Medulla oblongata (tissue), 1 donor: Measurements from ENCODE around the gene CATSPER1.
A peak's percentile ranks its signal among the peaks of the same experiment; 100 is the strongest.

Experiments used
- DNase-seq: peaks from one replicate; pipeline ENCODE4 v3.0.0-alpha.2; 2015; ENCODE audit errors: extremely low spot score

Gene CATSPER1

DNA sequence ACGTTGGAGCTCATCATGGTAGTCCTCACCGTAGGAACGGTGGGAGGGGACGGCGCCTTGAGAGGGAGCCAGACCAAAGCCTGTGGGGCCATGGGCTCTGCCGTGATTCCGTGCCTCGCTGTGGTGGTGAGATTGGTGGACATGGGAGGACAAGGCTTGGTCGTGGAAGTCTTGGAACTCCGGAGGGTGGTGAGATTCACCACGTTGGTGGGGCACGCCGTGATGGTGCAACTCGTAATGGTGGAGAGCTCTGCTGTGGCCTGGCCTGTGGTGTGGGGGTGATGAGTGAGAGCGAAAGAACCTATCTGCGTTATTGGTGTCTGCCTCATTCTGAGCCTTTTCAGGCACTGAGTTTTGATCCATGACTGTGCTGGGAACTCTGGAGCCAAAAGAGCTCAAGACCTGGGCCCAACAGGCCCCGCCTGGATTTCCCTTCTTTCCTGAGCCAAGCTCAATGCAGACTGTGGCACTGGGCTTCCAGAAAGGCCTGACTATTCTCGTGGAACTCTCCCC, at the start of gene CATSPER1:
CATSPER1 (minus strand) TSS at position 463 of the 513 bp plus-strand sequence; CDS start at position 363, 100 bp downstream.
- no peak for DNase-seq

DNA sequence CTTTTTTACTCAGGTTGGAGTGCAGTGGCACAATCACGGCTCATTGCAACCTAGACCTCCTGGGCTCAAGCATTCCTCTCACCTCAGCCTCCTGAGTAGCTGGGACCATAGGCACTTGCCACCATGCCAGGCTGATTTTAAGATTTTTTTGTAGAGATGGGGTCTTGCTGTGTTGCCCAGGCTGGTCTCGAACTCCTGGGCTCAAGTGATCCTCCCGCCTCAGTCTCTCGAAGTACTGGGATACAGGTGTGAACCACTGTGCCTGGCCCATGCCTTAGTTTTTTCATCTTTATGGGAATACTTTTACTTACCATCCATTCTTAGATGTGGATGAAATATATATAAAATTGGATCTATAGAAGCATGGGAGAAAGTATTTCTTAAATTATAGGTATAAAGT, 49.0 kb upstream of the CATSPER1 start:
- no peak for DNase-seq

- no peak for DNase-seq
Observed at GRCh38 chr11:66073669-66074068, 47.4 kb upstream of the CATSPER1 start.

DNA sequence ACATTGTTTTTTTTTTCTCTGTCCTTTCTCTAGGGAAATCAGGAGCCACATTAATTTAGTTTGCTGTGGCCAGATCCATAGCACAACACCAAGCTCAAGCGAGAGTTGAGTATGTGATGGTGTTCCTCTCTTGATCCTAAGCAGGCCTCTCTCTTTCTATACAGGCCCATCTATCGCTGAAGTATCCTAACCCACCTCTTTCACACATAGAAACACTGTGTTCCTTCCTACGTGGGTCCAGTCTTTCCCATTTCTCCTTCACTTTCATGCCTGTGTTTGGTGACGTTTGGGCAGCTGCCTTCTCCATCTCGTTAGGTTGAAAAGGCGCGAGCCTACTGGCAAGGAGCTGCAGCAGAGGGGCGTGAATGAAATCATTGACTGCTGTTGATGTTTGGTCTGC, 46.2 kb upstream of the CATSPER1 start:
- DNase-seq: no peak

GRCh38 chr11:66072081-66072480, 45.8 kb upstream of the CATSPER1 start:
- no peak for DNase-seq

DNA sequence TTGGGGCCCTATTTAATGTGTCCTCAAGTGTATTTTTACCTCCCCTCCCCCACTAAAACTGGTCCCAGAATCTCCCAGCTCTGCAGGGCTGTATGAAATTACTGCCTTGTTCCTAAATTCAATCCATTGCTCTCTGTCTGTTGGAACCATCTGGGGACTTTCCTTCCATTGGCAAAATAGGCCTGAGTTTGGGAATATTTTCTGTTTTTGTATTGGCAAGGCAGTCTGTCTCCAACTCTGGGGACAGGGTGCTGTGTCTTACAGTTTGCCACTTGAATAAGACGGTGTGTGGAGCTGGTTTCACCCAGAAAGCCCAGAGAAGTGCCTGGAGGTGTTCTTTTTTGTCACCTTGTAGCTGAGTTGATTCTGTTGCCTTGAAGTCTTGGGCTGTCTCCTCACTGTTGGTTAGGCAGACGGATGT, 45.1 kb upstream of the CATSPER1 start:
- DNase-seq: peak; percentile 33

- no peak for DNase-seq
Observed at GRCh38 chr11:66070604-66071380, 44.5 kb upstream of the CATSPER1 start.

- DNase-seq: peak; percentile 64
Observed at GRCh38 chr11:66069715-66070603, 43.7 kb upstream of the CATSPER1 start, which contains the start of gene PACS1. TSS of gene PACS1 (plus strand) at chr11:66070272. CDS start at chr11:66070487, 215 bp downstream.

DNA sequence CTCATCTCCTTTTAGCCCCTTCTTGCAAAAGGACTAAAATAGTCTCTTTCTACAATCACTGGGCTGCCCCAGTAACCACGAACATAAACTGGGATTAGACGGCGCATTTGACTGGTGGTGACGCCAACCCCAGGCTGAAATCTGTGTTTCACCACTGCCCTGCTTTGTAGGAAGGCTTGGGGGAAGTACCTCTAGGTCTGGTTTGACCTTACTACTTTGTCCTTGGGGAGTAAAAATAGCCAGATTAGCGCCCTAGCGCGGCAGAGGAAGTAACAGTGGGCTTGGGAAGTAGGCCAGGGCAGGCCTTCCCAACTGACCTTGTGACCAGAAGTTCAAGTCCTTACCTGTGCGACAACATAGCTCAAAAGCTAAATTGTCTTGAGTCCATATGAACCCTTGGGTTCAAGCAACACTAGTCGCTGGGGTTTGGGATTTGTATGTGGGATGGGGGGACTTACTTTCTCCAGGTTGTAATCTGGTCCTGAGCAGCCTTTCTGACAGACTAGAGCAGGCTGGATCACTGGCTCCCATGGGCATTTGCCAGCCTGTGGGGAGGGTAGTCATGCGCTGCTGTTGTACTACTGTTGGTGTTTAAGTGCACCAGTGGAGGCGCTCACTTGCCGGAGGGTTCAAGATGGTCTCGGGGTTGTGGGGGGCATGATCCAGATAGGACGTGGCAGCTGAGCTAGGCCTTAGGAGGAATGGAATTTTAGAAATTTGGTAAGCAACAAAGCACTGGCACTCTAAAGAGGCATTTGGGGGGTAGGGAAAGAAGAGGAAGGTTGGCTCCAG, 42.8 kb upstream of the CATSPER1 start:
- DNase-seq: peak; percentile 79

DNA sequence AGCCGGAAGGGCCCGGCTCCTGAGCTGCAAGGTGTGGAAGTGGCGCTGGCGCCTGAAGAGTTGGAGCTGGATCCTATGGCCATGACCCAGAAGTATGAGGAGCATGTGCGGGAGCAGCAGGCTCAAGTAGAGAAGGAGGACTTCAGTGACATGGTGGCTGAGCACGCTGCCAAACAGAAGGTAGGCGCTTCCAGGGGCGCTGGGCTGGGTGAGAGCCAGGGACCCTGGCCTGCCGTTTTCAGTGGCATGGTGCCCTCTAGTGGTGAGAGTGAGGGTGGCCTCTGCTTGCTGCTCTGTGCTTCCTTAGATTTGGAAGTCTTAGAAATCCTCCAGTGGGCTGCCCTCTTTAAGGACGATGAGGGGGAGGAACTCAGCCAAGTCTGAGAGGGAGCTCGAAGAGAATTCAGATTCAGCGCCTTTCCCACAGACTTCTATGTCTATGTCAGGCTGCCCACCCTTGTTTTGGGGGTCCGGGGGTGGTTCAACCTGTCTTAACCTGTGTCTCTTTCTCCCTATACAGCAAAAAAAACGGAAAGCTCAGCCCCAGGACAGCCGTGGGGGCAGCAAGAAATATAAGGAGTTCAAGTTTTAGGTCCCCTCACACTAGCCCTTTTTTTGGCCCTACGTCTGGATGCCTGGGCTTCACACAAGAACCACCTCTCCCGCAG, 42.0 kb upstream of the CATSPER1 start:
- DNase-seq: peak; percentile 79

GRCh38 chr11:66067640-66068039, 41.4 kb upstream of the CATSPER1 start:
- DNase-seq: no peak

- DNase-seq: no peak
Observed at GRCh38 chr11:66066751-66067150, 40.5 kb upstream of the CATSPER1 start.

DNA sequence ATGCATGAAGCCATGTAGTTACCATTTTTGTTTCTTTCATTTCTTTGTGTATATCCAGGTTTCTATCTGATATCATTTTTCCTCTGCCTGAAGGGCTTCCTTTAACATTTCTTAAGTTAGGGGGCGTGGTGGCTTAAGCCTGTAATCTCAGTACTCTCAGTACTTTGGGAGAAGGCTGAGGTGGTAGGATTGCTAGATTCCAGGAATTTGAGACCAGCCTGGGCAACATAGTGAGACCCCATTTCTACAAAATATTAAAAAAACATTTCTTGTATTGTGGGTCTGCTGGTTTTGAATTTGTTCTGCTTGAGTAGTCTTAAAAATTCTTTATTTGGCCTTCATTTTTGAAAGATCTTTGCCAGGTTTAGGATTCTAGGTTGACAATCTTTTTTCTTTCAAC, 38.3 kb upstream of the CATSPER1 start:
- no peak for DNase-seq

DNA sequence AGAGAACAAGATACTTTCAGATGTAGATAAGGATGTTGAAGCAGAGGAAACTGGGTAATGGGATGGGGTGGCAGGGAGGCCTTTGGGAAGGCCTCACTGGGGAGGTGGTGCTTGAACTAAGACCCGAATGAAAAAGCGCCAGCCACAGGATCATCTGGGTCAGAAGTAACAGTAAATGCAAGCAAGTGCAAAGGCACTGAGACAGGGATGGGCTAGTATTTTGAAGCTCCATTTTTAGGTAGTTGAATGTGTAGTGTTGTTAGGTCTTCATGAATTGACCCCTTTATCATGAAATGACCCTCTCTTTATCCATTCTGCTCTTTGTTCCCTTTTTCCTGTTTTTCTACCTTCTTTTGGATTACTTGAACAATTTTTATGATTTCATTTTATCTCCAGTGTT, 37.6 kb upstream of the CATSPER1 start:
- no peak for DNase-seq

- DNase-seq: no peak
Observed at GRCh38 chr11:66062408-66062807, 36.1 kb upstream of the CATSPER1 start.

DNA sequence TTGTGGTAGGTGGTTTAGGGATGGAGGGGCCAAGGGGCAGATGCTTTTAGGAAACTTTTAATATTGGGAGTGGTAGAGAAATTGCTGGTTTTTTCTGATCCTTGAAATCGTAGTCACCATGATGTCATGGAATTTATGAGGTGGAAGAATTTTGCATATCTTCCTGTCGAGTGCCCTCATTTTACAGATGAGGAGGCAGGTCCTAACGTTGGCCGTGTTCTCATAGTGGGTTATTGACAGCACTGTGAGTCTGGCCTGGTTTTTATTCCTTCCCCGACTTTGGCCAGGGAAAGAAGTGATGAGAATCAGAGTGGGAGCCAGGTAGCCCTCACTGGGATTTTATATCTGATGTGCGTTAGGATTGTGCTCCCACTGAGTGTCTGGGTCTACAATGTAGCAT, 35.0 kb upstream of the CATSPER1 start:
- DNase-seq: no peak

GRCh38 chr11:66059966-66060680, 33.8 kb upstream of the CATSPER1 start:
- DNase-seq: no peak

GRCh38 chr11:66056501-66056900, 30.2 kb upstream of the CATSPER1 start:
- no peak for DNase-seq

- DNase-seq: no peak
Observed at GRCh38 chr11:66055021-66055420, 28.7 kb upstream of the CATSPER1 start.

DNA sequence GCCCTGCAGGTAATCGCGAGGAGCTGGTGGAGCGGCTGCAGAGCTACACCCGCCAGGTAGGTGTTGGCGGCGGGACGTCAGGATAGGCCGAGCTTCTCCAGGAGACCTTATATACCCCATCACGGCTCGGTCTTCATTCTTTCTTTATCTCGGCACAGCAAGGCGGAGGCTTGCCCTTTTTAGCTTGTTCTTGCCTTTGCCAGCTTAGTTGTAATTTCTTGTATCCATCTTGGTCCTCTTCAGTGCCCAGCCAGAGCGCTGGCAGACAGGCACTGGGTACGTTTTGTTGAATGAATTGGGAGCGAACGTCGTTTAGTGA, 26.3 kb upstream of the CATSPER1 start:
- no peak for DNase-seq
